HepG2 (cell line): ENCODE results near the gene PRIMPOL. TPM values are rescaled to one million over a fixed set of nuclear protein-coding genes. Genes with fewer than 3 reads are reported as not detected.
"Not testable (repeated sequence)": the region's sequence is repeated elsewhere in the genome, so short reads cannot be mapped to it uniquely, and the experiment has no call there.

Experiments used
- ATAC-seq: fragments of 200-7000 bp; cut with Tn5 transposase; 3 replicates; pipeline ENCODE4 v1.9.1; 2020; ENCODE audit warnings: mild to moderate bottlenecking, moderate library complexity
- BruUV-seq: library from RNA; stranded (reverse); fragments of 400-500 nt; replicated peaks from 2 replicates; lab custom pipeline; 2021; lab: Mats Ljungman, UMichigan
- CTCF ChIA-PET: fragments of 300-600 bp; formaldehyde crosslinking; extraction: SDS; loops from one replicate; lab custom pipeline; 2021; ENCODE audit warnings: low total read pairs, inconsistent platforms, low intra/inter-chr PET ratio; lab: Yijun Ruan, JAX
- POLR2A ChIA-PET: fragments of 350-600 bp; sonication (Branson Sonifier 250); formaldehyde crosslinking; loops from one replicate; lab custom pipeline; 2020; ENCODE audit warnings: antibody characterized with exemption, inconsistent platforms; lab: Yijun Ruan, JAX
- DNase-seq: peaks from one replicate; pipeline ENCODE4 v3.0.0-alpha.2; 2015; ENCODE audit warnings: low spot score
- FAIRE-seq: peaks from 3 replicates; lab custom pipeline; 2011; peaks lifted over from hg19 to GRCh38; lab: Jason Lieb, UNC
- H2AFZ ChIP-seq: one replicate; pipeline ENCODE4 v1.6.1; 2011; ENCODE audit warnings: low read length, inconsistent platforms
- H3K27ac ChIP-seq: fragments of 300-600 bp; 3 replicates; pipeline ENCODE4 v1.8.0; 2011; ENCODE audit warnings: mixed run types, mild to moderate bottlenecking, mixed read lengths, low read length, inconsistent platforms; ENCODE audit not compliant: insufficient read depth; ENCODE audit errors: extremely low read length
- H3K27me3 ChIP-seq, 2 experiments: fragments of 200-600 bp in 1 of 2; 2 replicates in 1 of 2; 3 replicates in 1 of 2; pipeline versions ENCODE4 v1.6.0 to v1.8.0; 2011; ENCODE audit warnings: low read length in 2 of 2, mild to moderate bottlenecking in 2 of 2, moderate library complexity in 2 of 2, inconsistent platforms in 1 of 2; ENCODE audit not compliant: insufficient read depth in 2 of 2, control insufficient read depth in 1 of 2
- H3K36me3 ChIP-seq, 2 experiments: fragments of 200-600 bp in 1 of 2; replicated peaks in 1 of 2; 2 replicates in 1 of 2; 3 replicates in 1 of 2; pipeline versions ENCODE4 v1.5.1 to v1.8.0; 2011; ENCODE audit warnings: low read length in 2 of 2, inconsistent platforms in 1 of 2; ENCODE audit not compliant: insufficient read depth in 2 of 2, control insufficient read depth in 1 of 2
- H3K4me1 ChIP-seq: 2 replicates; pipeline ENCODE4 v1.5.1; 2012; ENCODE audit warnings: low read length, inconsistent platforms; ENCODE audit not compliant: insufficient read depth
- H3K4me2 ChIP-seq: 2 replicates; pipeline ENCODE4 v1.6.0; 2011; ENCODE audit warnings: low read depth, low read length, inconsistent platforms
- H3K4me3 ChIP-seq, 3 experiments: fragments of 200-600 bp in 1 of 3; sonication (generic), shearing (Covaris generic) in 1 of 3; replicated peaks in 1 of 3; 2 replicates each; pipeline ENCODE4 v1.5.1; 2011 to 2016; ENCODE audit warnings: low read length in 3 of 3, inconsistent platforms in 2 of 3, low read depth in 2 of 3, mild to moderate bottlenecking in 2 of 3, control low read depth in 1 of 3, mixed read lengths in 1 of 3; ENCODE audit not compliant: insufficient read depth in 1 of 3
- H3K79me2 ChIP-seq: one replicate; pipeline ENCODE4 v1.6.1; 2011; ENCODE audit warnings: low read length, inconsistent platforms; ENCODE audit not compliant: insufficient read depth
- H3K9ac ChIP-seq: 2 replicates; pipeline ENCODE4 v1.6.0; 2011; ENCODE audit warnings: mild to moderate bottlenecking, low read depth, low read length, inconsistent platforms; ENCODE audit not compliant: insufficient read depth
- H3K9me3 ChIP-seq: 2 replicates; pipeline ENCODE4 v1.5.1; 2012; ENCODE audit warnings: mild to moderate bottlenecking, low read length
- H4K20me1 ChIP-seq: 2 replicates; pipeline ENCODE4 v1.6.0; 2011; ENCODE audit warnings: inconsistent platforms, mild to moderate bottlenecking, low read length, moderate library complexity; ENCODE audit not compliant: insufficient read depth
- KDM2A ChIP-seq: sonication (generic); formaldehyde crosslinking; IDR thresholded peaks from 2 replicates; pipeline ENCODE4 v1.4.0; 2020; ENCODE audit warnings: low read depth, missing genetic modification reagents, borderline replicate concordance
- ZNF121 ChIP-seq: sonication (generic); formaldehyde crosslinking; IDR thresholded peaks from 2 replicates; pipeline ENCODE4 v1.5.0; 2020; ENCODE audit warnings: mild to moderate bottlenecking, missing genetic modification reagents
- ZNF253 ChIP-seq: sonication (generic); formaldehyde crosslinking; IDR thresholded peaks from 2 replicates; pipeline ENCODE4 v1.8.0; 2022; ENCODE audit warnings: mild to moderate bottlenecking, missing genetic modification reagents, borderline replicate concordance
- WGBS: methylation state at CpG from one replicate; pipeline ENCODE4 v1.1.6; 2017; ENCODE audit warnings: low lambda C conversion rate; 5-methylcytosine and 5-hydroxymethylcytosine counted together
- in situ Hi-C: cut with HindIII; loops from 2 replicates; pipeline ENCODE4 v1.10.0; 2017; ENCODE audit warnings: low pct_unique_long_range_greater_than_20kb; ENCODE audit not compliant: extremely low pct_ligation_motif_present
- intact Hi-C: fragments of 100-400 bp; cut with micrococcal nuclease; formaldehyde crosslinking; loops from one replicate; pipeline ENCODE4 v1.10.0; 2022; ENCODE audit not compliant: unreplicated experiment
- polyA plus RNA-seq, 8 experiments: library from polyadenylated mRNA; depleted of rRNA in 3 of 8; stranded (reverse) in 7 of 8; unstranded in 1 of 8; fragments of >200 nt; fragmentation: Illumina TruSeq in 4 of 8; extraction: Trizol in 4 of 8; gene quantifications; 2 replicates each; pipeline versions ENCODE4 v1.2.1 to v1.2.3, GENCODE V29; 2011 to 2016; ENCODE audit warnings: low read depth in 4 of 8, missing spikeins in 1 of 8, mixed read lengths in 1 of 8; ENCODE audit not compliant: insufficient read depth in 1 of 8
- total RNA-seq, 5 experiments: library from RNA; depleted of rRNA; stranded (reverse); fragments of >200 nt; fragmentation: Illumina TruSeq; extraction: Trizol; gene quantifications; 2 replicates each; pipeline ENCODE4 v1.2.3, GENCODE V29; 2016; ENCODE audit warnings: low read depth in 1 of 5

PRIMPOL gene
- total and polyA plus RNA-seq, 2 of the 13 experiments (the other 11 are each of a cell fraction or from before 2014, with no cell fraction given): 7.3 to 11.0 TPM

DNA sequence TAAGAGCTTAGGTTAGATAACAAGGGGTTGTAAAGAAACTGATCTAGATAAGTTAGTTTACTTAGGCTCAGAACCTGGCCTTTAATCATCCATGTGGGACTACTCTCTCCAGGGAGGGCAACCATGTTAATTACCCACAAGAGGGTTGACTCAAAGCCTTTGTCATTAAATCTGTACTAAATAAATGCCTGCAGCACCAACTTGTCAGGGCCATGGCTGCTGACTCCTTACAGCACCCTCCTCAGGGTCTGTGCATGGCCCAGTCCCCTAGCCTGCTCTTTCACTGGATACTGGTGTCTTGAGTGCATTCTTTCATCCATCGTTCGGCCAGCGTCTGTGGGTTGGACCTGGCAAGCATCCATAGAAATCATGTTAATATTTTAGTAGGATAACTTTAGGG is 35.0 kb upstream of the PRIMPOL start:
- CTCF ChIA-PET: no interaction called here
- intact Hi-C loops: loop anchor here (5.0 kb wide), 1 partner anchor 67 kb away; no protein-coding TSS in a partner anchor

GRCh38 chr4:184616168-184616567 is 33.4 kb upstream of the PRIMPOL start:
- H3K4me3 ChIP-seq, H3K36me3 ChIP-seq, H3K4me2 ChIP-seq, H4K20me1 ChIP-seq, H3K27ac ChIP-seq, FAIRE-seq, intact Hi-C loops, CTCF ChIA-PET, DNase-seq, H3K27me3 ChIP-seq, POLR2A ChIA-PET, H3K79me2 ChIP-seq, in situ Hi-C loops: not testable (repeated sequence)
- H3K9me3 ChIP-seq: peaks cover 18% of the 10 kb centered on the region
- 98% methylated on average over 2 of the region's 2 CpGs for WGBS
- TF ChIP-seq ZNF121 (CRISPR knock-in tag): peak; percentile 62
- TF ChIP-seq, all 625 proteins: peak for 1; not testable (repeated sequence) for 624
- H3K4me1 ChIP-seq: peaks cover 48% of the 10 kb centered on the region
- H2AFZ ChIP-seq, H3K9ac ChIP-seq, BruUV-seq, ATAC-seq: not testable (repeated sequence)

More for the DNA sequence above, 35.0 kb upstream of the PRIMPOL start:
- H3K36me3 ChIP-seq: no peaks in the 10 kb centered on the region
- FAIRE-seq: no peak
- no peak overlapping the region for H3K9ac ChIP-seq
- no peaks in the 10 kb centered on the region for H3K27me3 ChIP-seq
- no peak overlapping the region for H2AFZ ChIP-seq
- no TSS peak for BruUV-seq
- no peak overlapping the region for H3K27ac ChIP-seq
- POLR2A ChIA-PET: no interaction called here
- no peak for ATAC-seq
- no peaks in the 10 kb centered on the region for H3K79me2 ChIP-seq
- 90% methylated on average over 3 of the region's 3 CpGs for WGBS
- no peaks in the 10 kb centered on the region for H4K20me1 ChIP-seq
- H3K4me2 ChIP-seq: no peak overlapping the region
- no peak for DNase-seq
- H3K9me3 ChIP-seq: peaks cover 18% of the 10 kb centered on the region
- TF ChIP-seq ZNF253 (CRISPR knock-in tag) (peak; percentile 98), KDM2A (CRISPR knock-in tag) (no peak)
- in situ Hi-C loops: no loop called here
- H3K4me1 ChIP-seq: peaks cover 50% of the 10 kb centered on the region
- H3K4me3 ChIP-seq: no peak overlapping the region
